Measurements from ENCODE around the gene SNX1.

Gene SNX1

GRCh38 chr15:64095431-64095794 lies 369 bp upstream of the SNX1 start:
- TF ChIP-seq ZNF704 (tag by site-specific recombination; IDR thresholded peaks at IDR 0.05) (no peak), ELK4 (IDR thresholded peaks at IDR 0.05; ENCODE audit: borderline replicate concordance, low read depth, low read length) (no peak), ZNF707 (tag by site-specific recombination; IDR thresholded peaks at IDR 0.05) (no peak), KLF16 (tag by site-specific recombination; IDR thresholded peaks at IDR 0.05) (no peak), WT1 (tag by site-specific recombination; IDR thresholded peaks at IDR 0.05) (no peak), ZNF202 (tag by site-specific recombination; IDR thresholded peaks at IDR 0.05; ENCODE audit: borderline replicate concordance) (no peak), ZSCAN23 (tag by site-specific recombination; IDR thresholded peaks at IDR 0.05) (no peak), PRDM2 (tag by site-specific recombination; IDR thresholded peaks at IDR 0.05; ENCODE audit: borderline replicate concordance) (no peak), PBX3 (CRISPR knock-in tag; IDR thresholded peaks at IDR 0.05) (no peak), ZXDB (tag by site-specific recombination; IDR thresholded peaks at IDR 0.05) (no peak)
- peak overlapping the region; percentile 43 for H3K27ac ChIP-seq (ENCODE audit: extremely low read depth, low read depth, low read length)
- ChIA-PET CTCF (interaction anchor here (1.2 kb wide), 1 partner anchor 28 kb away, joined by 3 read pairs; no protein-coding TSS in a partner anchor), POLR2A (interaction anchor here (1.0 kb wide), 1 partner anchor 16 kb away, joined by 3 read pairs; no protein-coding TSS in a partner anchor)
- no peak overlapping the region for H3K4me3 ChIP-seq (ENCODE audit: low read depth, low read length)
- no peaks in the 10 kb centered on the region for H3K9me3 ChIP-seq (ENCODE audit: control insufficient read depth, insufficient read depth, low read depth, low read length)
- H3K4me1 ChIP-seq (ENCODE audit: control insufficient read depth, insufficient read depth, low read length) = peaks cover 4% of the 10 kb centered on the region
- peaks cover 0 to 3% of the 10 kb centered on the region in 2 experiments; a peak in 1 of 3 replicates for H3K36me3 ChIP-seq (ENCODE audit: control insufficient read depth in 2 of 2, insufficient read depth in 1 of 2, low read length in 2 of 2)

- ChIA-PET POLR2A (no interaction called here), CTCF (interaction anchor here (1.1 kb wide), 1 partner anchor 56 kb away, joined by 5 read pairs; no protein-coding TSS in a partner anchor)
- H3K4me1 ChIP-seq (ENCODE audit: control insufficient read depth, insufficient read depth, low read length) = peaks cover 4% of the 10 kb centered on the region
- TF ChIP-seq GLI4 (tag by site-specific recombination; IDR thresholded peaks at IDR 0.05) (no peak), IKZF3 (tag by site-specific recombination; IDR thresholded peaks at IDR 0.05) (0 out of 2 replicates have a peak, but pooled peaks have one; percentile 29), EGR2 (tag by site-specific recombination; IDR thresholded peaks at IDR 0.05; ENCODE audit: low read depth) (0 out of 2 replicates have a peak, but pooled peaks have one; percentile 15), KLF10 (tag by site-specific recombination; IDR thresholded peaks at IDR 0.05) (no peak), ZBTB11 (tag by site-specific recombination; conservative IDR thresholded peaks at IDR 0.05; ENCODE audit: low read depth) (peak; percentile 40; the same call in 1 of the 2 replicates), ZFHX2 (tag by site-specific recombination; conservative IDR thresholded peaks at IDR 0.05) (peak; percentile 53; the same call in 1 of the 2 replicates), PRDM1 (tag by site-specific recombination; IDR thresholded peaks at IDR 0.05) (0 out of 2 replicates have a peak, but pooled peaks have one; percentile 16), ZNF324 (tag by site-specific recombination; IDR thresholded peaks at IDR 0.05) (no peak)
Measured at GRCh38 chr15:64096668-64097384, 1.0 kb downstream of the SNX1 start.

More at GRCh38 chr15:64096668-64097384, 1.0 kb downstream of the SNX1 start:
- H3K4me3 ChIP-seq (ENCODE audit: low read depth, low read length) = peak overlapping the region; percentile 66
- H3K27ac ChIP-seq (ENCODE audit: extremely low read depth, low read depth, low read length) = peak overlapping the region; percentile 67; the same call in 1 of the 2 replicates
- H3K36me3 ChIP-seq (ENCODE audit: control insufficient read depth in 2 of 2, insufficient read depth in 1 of 2, low read length in 2 of 2) = no peaks in the 10 kb centered on the region
- H3K9me3 ChIP-seq (ENCODE audit: control insufficient read depth, insufficient read depth, low read depth, low read length) = no peaks in the 10 kb centered on the region

All from HEK293 (cell line).